Uterus (tissue), 2 donors: ENCODE data around the gene STK25.

Experiments
- POLR2A ChIP-seq, 2 donors: fragments of 450-650 bp; IDR thresholded peaks; one replicate each; pipeline ENCODE4 v1.6.1; 2016; ENCODE audit warnings: antibody characterized with exemption in 2 of 2, mild to moderate bottlenecking in 1 of 2, moderate library complexity in 1 of 2
- TF ChIP-seq, protein P1 (sequence below), 4 experiments: fragments of 200-600 bp in 2 of 4; fragments of 450-650 bp in 2 of 4; sonication (generic) in 2 of 4; IDR thresholded peaks; one replicate each; pipeline ENCODE4 v1.5.1; 2016 to 2019; ENCODE audit warnings: antibody characterized with exemption in 4 of 4, mild to moderate bottlenecking in 2 of 4, moderate library complexity in 1 of 4

DNA sequence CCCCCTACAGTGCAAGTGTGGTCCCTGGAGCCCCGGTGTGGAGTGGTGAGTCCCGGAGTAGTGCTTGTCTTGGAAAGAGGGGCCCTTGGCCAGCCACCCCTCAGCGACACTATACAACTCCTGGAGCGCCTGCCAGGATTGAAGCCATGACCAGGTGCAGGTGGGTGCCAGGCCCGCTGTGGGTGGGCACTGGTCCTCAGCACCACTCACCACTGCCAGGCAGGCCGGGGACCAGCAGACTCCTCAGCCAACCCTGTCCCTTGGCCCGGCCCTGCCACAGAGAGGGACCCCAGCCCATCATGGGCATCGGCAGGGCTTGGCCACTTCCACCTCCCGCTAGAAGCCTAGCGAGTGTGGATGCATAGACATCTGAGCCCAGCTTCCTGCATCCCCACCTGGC lies 42.2 kb downstream of the STK25 start:
- TF ChIP-seq, protein P1, sequence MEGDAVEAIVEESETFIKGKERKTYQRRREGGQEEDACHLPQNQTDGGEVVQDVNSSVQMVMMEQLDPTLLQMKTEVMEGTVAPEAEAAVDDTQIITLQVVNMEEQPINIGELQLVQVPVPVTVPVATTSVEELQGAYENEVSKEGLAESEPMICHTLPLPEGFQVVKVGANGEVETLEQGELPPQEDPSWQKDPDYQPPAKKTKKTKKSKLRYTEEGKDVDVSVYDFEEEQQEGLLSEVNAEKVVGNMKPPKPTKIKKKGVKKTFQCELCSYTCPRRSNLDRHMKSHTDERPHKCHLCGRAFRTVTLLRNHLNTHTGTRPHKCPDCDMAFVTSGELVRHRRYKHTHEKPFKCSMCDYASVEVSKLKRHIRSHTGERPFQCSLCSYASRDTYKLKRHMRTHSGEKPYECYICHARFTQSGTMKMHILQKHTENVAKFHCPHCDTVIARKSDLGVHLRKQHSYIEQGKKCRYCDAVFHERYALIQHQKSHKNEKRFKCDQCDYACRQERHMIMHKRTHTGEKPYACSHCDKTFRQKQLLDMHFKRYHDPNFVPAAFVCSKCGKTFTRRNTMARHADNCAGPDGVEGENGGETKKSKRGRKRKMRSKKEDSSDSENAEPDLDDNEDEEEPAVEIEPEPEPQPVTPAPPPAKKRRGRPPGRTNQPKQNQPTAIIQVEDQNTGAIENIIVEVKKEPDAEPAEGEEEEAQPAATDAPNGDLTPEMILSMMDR (IDR thresholded peaks at IDR 0.05): no peak
- TF ChIP-seq POLR2A (IDR thresholded peaks at IDR 0.05): no peak
